IMR-90 (cell line): Measurements from ENCODE around the gene FEM1A. TPM values are rescaled to one million over a fixed set of nuclear protein-coding genes. Genes with fewer than 3 reads are reported as not detected.

ENCODE experiments used
- ATAC-seq: fragments of 200-7000 bp; cut with Tn5 transposase; 2 replicates; pipeline ENCODE4 v1.9.1; 2020; ENCODE audit warnings: low read depth, mild to moderate bottlenecking, moderate library complexity
- BruUV-seq: library from RNA; stranded (reverse); fragments of 400-500 nt; replicated peaks from 2 replicates; lab custom pipeline; 2021; lab: Mats Ljungman, UMichigan
- CTCF ChIA-PET: fragments of 300-600 bp; formaldehyde crosslinking; extraction: SDS; loops from one replicate; lab custom pipeline; 2021; ENCODE audit warnings: antibody characterized with exemption; lab: Yijun Ruan, JAX
- POLR2A ChIA-PET: fragments of 300-600 bp; sonication (Branson Sonifier 250); formaldehyde crosslinking; loops from one replicate; lab custom pipeline; 2022; ENCODE audit warnings: antibody characterized with exemption; ENCODE audit not compliant: unreplicated experiment; lab: Charles Lee
- DNase-seq: peaks from one replicate; pipeline ENCODE4 v3.0.0; 2013
- H2AFZ ChIP-seq: replicated peaks from 2 replicates; pipeline ENCODE3; 2013; ENCODE audit warnings: low read length, mild to moderate bottlenecking; ENCODE audit not compliant: poor library complexity
- H2AK5ac ChIP-seq: 2 replicates; pipeline ENCODE4 v1.6.1; 2013; ENCODE audit warnings: low read depth, low read length, inconsistent platforms
- H2AK9ac ChIP-seq: replicated peaks from 2 replicates; pipeline ENCODE3; 2013; ENCODE audit warnings: mild to moderate bottlenecking, low read depth, low read length, moderate library complexity; ENCODE audit not compliant: poor library complexity
- H2BK120ac ChIP-seq: 2 replicates; pipeline ENCODE4 v1.6.1; 2013; ENCODE audit warnings: low read depth, low read length, inconsistent platforms
- H2BK15ac ChIP-seq: 3 replicates; pipeline ENCODE4 v1.6.1; 2013; ENCODE audit warnings: low read depth, low read length, inconsistent platforms
- H2BK20ac ChIP-seq: 2 replicates; pipeline ENCODE4 v1.6.1; 2013; ENCODE audit warnings: low read depth, mild to moderate bottlenecking, inconsistent platforms, low read length, moderate library complexity
- H2BK5ac ChIP-seq: 2 replicates; pipeline ENCODE4 v1.6.1; 2013; ENCODE audit warnings: mild to moderate bottlenecking, low read depth, low read length, inconsistent platforms; ENCODE audit not compliant: poor library complexity, severe bottlenecking
- H3K14ac ChIP-seq: replicated peaks from 2 replicates; pipeline ENCODE4 v1.6.1; 2013; ENCODE audit warnings: low read depth, low read length, inconsistent platforms
- H3K18ac ChIP-seq: 2 replicates; pipeline ENCODE4 v1.6.1; 2013; ENCODE audit warnings: low read depth, low read length, control low read depth
- H3K23ac ChIP-seq: 2 replicates; pipeline ENCODE4 v1.6.1; 2013; ENCODE audit warnings: low read depth, low read length, inconsistent platforms
- H3K27ac ChIP-seq: 2 replicates; pipeline ENCODE4 v1.5.1; 2013; ENCODE audit warnings: mild to moderate bottlenecking, control low read depth, low read length; ENCODE audit not compliant: insufficient read depth
- H3K27me3 ChIP-seq: 2 replicates; pipeline ENCODE4 v1.6.1; 2013; ENCODE audit warnings: low read length; ENCODE audit not compliant: control insufficient read depth, insufficient read depth
- H3K36me3 ChIP-seq: 2 replicates; pipeline ENCODE4 v1.6.1; 2013; ENCODE audit warnings: low read length, mixed read lengths; ENCODE audit not compliant: control insufficient read depth, insufficient read depth
- H3K4ac ChIP-seq: 2 replicates; pipeline ENCODE4 v1.6.1; 2013; ENCODE audit warnings: low read depth, low read length, inconsistent platforms
- H3K4me1 ChIP-seq: 2 replicates; pipeline ENCODE4 v1.6.1; 2013; ENCODE audit warnings: low read length, mixed read lengths; ENCODE audit not compliant: control insufficient read depth, insufficient read depth
- H3K4me2 ChIP-seq: 2 replicates; pipeline ENCODE4 v1.6.1; 2013; ENCODE audit warnings: low read depth, mild to moderate bottlenecking, control low read depth, low read length, moderate library complexity
- H3K4me3 ChIP-seq: 2 replicates; pipeline ENCODE4 v1.5.1; 2013; ENCODE audit warnings: low read depth, mild to moderate bottlenecking, control low read depth, low read length, moderate library complexity; ENCODE audit not compliant: insufficient read depth
- H3K56ac ChIP-seq: 2 replicates; pipeline ENCODE4 v1.6.1; 2013; ENCODE audit warnings: low read length, inconsistent platforms; ENCODE audit not compliant: insufficient read depth; ENCODE audit errors: extremely low read depth
- H3K79me1 ChIP-seq, 2 experiments: 2 replicates each; pipeline ENCODE4 v1.6.1; 2013; ENCODE audit warnings: low read length in 2 of 2, inconsistent platforms in 1 of 2, low read depth in 1 of 2
- H3K9ac ChIP-seq: 2 replicates; pipeline ENCODE4 v1.6.1; 2013; ENCODE audit warnings: low read depth, low read length, control low read depth
- H3K9me1 ChIP-seq: 2 replicates; pipeline ENCODE4 v1.6.1; 2013; ENCODE audit warnings: low read length, inconsistent platforms; ENCODE audit not compliant: insufficient read depth
- H3K9me3 ChIP-seq: 2 replicates; pipeline ENCODE4 v1.6.1; 2013; ENCODE audit warnings: low read length; ENCODE audit not compliant: control insufficient read depth, insufficient read depth
- H4K20me1 ChIP-seq: 2 replicates; pipeline ENCODE4 v1.6.1; 2013; ENCODE audit warnings: low read length, inconsistent platforms; ENCODE audit not compliant: insufficient read depth
- H4K5ac ChIP-seq: 2 replicates; pipeline ENCODE4 v1.6.1; 2013; ENCODE audit warnings: mild to moderate bottlenecking, low read depth, low read length, control low read depth
- H4K8ac ChIP-seq, 2 experiments: 2 replicates each; pipeline ENCODE4 v1.6.1; 2013; ENCODE audit warnings: low read depth in 2 of 2, low read length in 2 of 2, control low read depth in 1 of 2, inconsistent platforms in 1 of 2
- H4K91ac ChIP-seq: 2 replicates; pipeline ENCODE4 v1.6.1; 2013; ENCODE audit warnings: low read depth, low read length, inconsistent platforms; ENCODE audit not compliant: insufficient read depth
- CEBPB ChIP-seq: IDR thresholded peaks from 2 replicates; pipeline ENCODE4 v1.6.1; 2012; ENCODE audit warnings: low read depth, low read length, improper control_type of control experiment
- CHD1 ChIP-seq: IDR thresholded peaks from 2 replicates; pipeline ENCODE4 v1.6.1; 2012; ENCODE audit warnings: low read depth, low read length, improper control_type of control experiment
- CTCF ChIP-seq: conservative IDR thresholded peaks from 2 replicates; pipeline ENCODE4 v1.5.1; 2012; ENCODE audit warnings: mild to moderate bottlenecking, low read depth, low read length, improper control_type of control experiment
- ELK1 ChIP-seq: fragments of 150-350 bp; IDR thresholded peaks from 2 replicates; pipeline ENCODE4 v1.6.1; 2016; ENCODE audit warnings: low read depth, mild to moderate bottlenecking, low read length, moderate library complexity, borderline replicate concordance
- FOS ChIP-seq: fragments of 150-350 bp; IDR thresholded peaks from 2 replicates; pipeline ENCODE4 v1.6.1; 2016; ENCODE audit warnings: low read depth, low read length
- MAFK ChIP-seq: IDR thresholded peaks from 2 replicates; pipeline ENCODE4 v1.6.1; 2012; ENCODE audit warnings: low read depth, low read length, improper control_type of control experiment
- MAZ ChIP-seq: IDR thresholded peaks from 2 replicates; pipeline ENCODE4 v1.6.1; 2012; ENCODE audit warnings: low read depth, mild to moderate bottlenecking, low read length, improper control_type of control experiment, moderate library complexity, borderline replicate concordance
- MXI1 ChIP-seq: IDR thresholded peaks from 2 replicates; pipeline ENCODE4 v1.6.1; 2012; ENCODE audit warnings: low read depth, mild to moderate bottlenecking, low read length, moderate library complexity, borderline replicate concordance
- NFE2L2 ChIP-seq: fragments of 150-350 bp; IDR thresholded peaks from 2 replicates; pipeline ENCODE4 v1.6.1; 2016; ENCODE audit warnings: low read depth, mild to moderate bottlenecking, low read length
- POLR2A ChIP-seq: IDR thresholded peaks from 2 replicates; pipeline ENCODE4 v1.6.1; 2012; ENCODE audit warnings: mild to moderate bottlenecking, low read depth, low read length
- RAD21 ChIP-seq: IDR thresholded peaks from 2 replicates; pipeline ENCODE4 v1.6.1; 2012; ENCODE audit warnings: low read length, improper control_type of control experiment
- RCOR1 ChIP-seq: IDR thresholded peaks from 2 replicates; pipeline ENCODE4 v1.6.1; 2012; ENCODE audit warnings: mild to moderate bottlenecking, low read length, improper control_type of control experiment; ENCODE audit not compliant: insufficient replicate concordance
- RFX5 ChIP-seq: IDR thresholded peaks from 2 replicates; pipeline ENCODE4 v1.8.0; 2012; ENCODE audit warnings: low read depth, mild to moderate bottlenecking, low read length, moderate library complexity
- SMC3 ChIP-seq: fragments of 150-350 bp; IDR thresholded peaks from 2 replicates; pipeline ENCODE4 v1.6.1; 2016; ENCODE audit warnings: low read depth, mild to moderate bottlenecking, antibody characterized with exemption, low read length, moderate library complexity
- USF2 ChIP-seq: fragments of 150-350 bp; IDR thresholded peaks from 2 replicates; pipeline ENCODE4 v1.6.1; 2017; ENCODE audit warnings: mild to moderate bottlenecking, antibody characterized with exemption, low read length, low read depth
- WGBS, 2 experiments: methylation state at CpG; one replicate each; pipeline versions ENCODE4 v1.1.5 to v1.1.7; 2013; ENCODE audit warnings: missing lambda C conversion rate in 2 of 2; ENCODE audit not compliant: insufficient read length in 1 of 2; ENCODE audit errors: extremely low coverage in 2 of 2; 5-methylcytosine and 5-hydroxymethylcytosine counted together
- dilution Hi-C: fragments of 300-500 bp; cut with HindIII; formaldehyde crosslinking; loops from one replicate; pipeline ENCODE4 v1.14.3; 2018; ENCODE audit warnings: low sequenced_read_pairs; ENCODE audit not compliant: unreplicated experiment
- in situ Hi-C: fragments of 300-500 bp; cut with MboI; formaldehyde crosslinking; loops from 3 replicates; pipeline ENCODE4 v1.14.3; 2019; ENCODE audit warnings: low sequenced_read_pairs, inconsistent platforms, mixed read lengths
- intact Hi-C: fragments of 100-400 bp; cut with micrococcal nuclease; formaldehyde crosslinking; loops from 2 replicates; pipeline ENCODE4 v1.10.0; 2022
- polyA plus RNA-seq, 3 experiments: library from polyadenylated mRNA; depleted of rRNA; stranded (reverse); fragments of >200 nt; gene quantifications; 2 replicates each; pipeline ENCODE4 v1.2.3, GENCODE V29; 2012; ENCODE audit warnings: low replicate concordance in 1 of 3
- total RNA-seq: library from RNA; depleted of rRNA; stranded (reverse); fragments of >200 nt; gene quantifications from 2 replicates; pipeline ENCODE4 v1.2.3, GENCODE V29; 2012

The FEM1A gene
- total and polyA plus RNA-seq, 2 of the 4 experiments (the other 2 are of a cell fraction) = 5.3 to 8.8 TPM

GRCh38 chr19:4764393-4764660 is 27.2 kb upstream of the FEM1A start:
- Histone ChIP-seq H3K18ac (no peak overlapping the region), H2BK120ac (no peak overlapping the region), H4K8ac (no peak overlapping the region), H3K9me3 (no peaks in the 10 kb centered on the region), H4K20me1 (peaks cover 3% of the 10 kb centered on the region), H4K5ac (no peak overlapping the region), H2BK20ac (no peak overlapping the region), H2AK9ac (no peak overlapping the region), H3K27ac (no peak overlapping the region), H3K9ac (no peak overlapping the region), H3K36me3 (no peaks in the 10 kb centered on the region), H3K4ac (no peak overlapping the region), H3K4me2 (no peak overlapping the region), H2AK5ac (no peak overlapping the region), H3K14ac (no peak overlapping the region), H3K4me3 (no peak overlapping the region), H3K23ac (no peak overlapping the region), H3K9me1 (no peaks in the 10 kb centered on the region), H2AFZ (no peak overlapping the region), H2BK15ac (no peak overlapping the region), H2BK5ac (no peak overlapping the region), H3K79me1 (no peaks in the 10 kb centered on the region), H3K56ac (no peak overlapping the region), H3K27me3 (peaks cover 21% of the 10 kb centered on the region), H3K4me1 (no peaks in the 10 kb centered on the region), H4K91ac (no peak overlapping the region)
- POLR2A ChIA-PET = no interaction called here
- CTCF ChIA-PET = no interaction called here
- BruUV-seq = no TSS peak
- WGBS, 2 experiments = no CpG with 5 or more reads among the region's 5 CpGs
- intact Hi-C loops (no loop called here), dilution Hi-C loops (no loop called here), in situ Hi-C loops (no loop called here)
- no peak for ATAC-seq
- TF ChIP-seq MAFK (no peak), MAZ (no peak), POLR2A (no peak), CHD1 (no peak), RCOR1 (no peak), USF2 (no peak), SMC3 (no peak), CTCF (no peak), ELK1 (no peak), CEBPB (no peak), RFX5 (no peak), RAD21 (no peak), NFE2L2 (no peak), MXI1 (no peak), FOS (no peak)
- DNase-seq = no peak
